Fibroblast of skin of right biceps (primary cell): ENCODE data around the gene CERS6.
A peak's percentile ranks its signal among the peaks of the same experiment; 100 is the strongest.

Source experiments
- DNase-seq: peaks from one replicate; pipeline ENCODE4 v3.0.0-alpha.2; 2013

Gene CERS6

DNA sequence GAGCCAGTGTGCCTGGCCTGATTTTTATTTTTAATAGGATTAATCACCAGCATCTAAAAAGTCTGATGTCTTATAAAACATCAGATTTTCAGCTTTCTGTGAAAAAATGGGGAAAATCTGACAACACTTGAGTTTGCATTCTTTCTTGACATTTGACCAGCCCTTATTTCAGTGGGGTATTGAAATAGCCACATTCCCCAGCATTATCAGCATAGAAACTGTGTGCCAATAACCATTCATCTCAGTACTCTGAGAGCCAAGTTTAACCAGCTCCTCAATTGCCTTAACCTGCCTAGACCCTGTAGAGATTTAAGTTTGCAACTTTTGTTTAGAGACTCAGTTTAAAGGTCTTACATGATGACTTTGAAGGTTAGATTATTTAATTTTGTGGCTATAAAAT is 155.0 kb downstream of the CERS6 start:
- DNase-seq, result no peak

DNA sequence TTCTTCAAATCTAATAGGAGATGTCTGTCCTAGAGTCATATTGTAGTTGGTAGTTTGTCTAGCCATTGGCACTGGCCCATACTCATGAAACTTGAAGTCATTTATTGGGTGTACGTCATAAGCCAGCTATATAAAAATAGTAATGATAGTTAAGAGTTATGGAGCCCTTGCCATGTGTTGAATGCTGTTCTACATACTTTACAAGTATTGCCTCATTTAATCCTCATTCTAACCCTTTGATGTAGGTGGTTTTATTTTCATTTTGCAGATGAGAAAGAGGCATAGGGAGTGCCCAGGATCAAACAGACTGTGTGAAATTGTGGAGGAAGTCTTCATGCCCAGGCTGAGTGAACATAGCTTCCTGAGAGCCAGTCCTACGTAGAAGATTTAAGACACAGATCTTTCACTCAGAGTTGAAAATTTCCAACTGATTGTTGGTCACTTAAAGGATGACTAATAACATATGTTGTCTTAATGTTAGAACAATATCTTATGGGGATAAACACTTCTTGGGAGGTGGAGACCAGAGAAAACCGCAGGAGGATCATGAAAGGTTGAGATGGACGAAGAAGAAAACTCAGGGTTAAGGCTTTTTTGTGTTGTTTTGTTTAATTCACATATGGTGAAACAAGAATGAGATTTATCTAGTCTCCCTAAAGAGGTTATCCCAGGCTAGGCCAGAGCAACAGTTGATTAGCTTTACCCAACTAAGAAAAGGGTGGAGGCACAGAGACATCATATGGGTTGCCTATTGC is 156.0 kb downstream of the CERS6 start:
- DNase-seq, result no peak

DNA sequence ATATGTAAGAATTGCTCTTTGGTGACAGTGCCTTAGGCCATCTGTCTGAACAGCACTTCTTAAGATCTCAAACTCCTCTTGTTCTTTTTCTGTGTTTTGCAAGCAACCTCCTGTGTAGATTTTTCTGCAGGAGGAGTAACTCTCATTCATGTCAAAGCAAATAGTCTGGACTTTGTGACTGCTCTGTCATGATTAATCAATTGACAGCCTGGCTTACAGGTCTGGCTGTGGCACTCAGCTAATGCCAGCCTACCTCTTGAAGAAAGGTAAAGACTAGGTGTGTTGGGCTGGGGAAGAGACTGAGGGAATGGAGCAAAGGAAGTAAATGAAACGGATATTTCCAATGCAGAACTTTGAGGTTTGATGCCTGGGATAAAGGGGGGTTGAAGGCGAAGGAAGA is 156.6 kb downstream of the CERS6 start:
- no peak for DNase-seq

DNA sequence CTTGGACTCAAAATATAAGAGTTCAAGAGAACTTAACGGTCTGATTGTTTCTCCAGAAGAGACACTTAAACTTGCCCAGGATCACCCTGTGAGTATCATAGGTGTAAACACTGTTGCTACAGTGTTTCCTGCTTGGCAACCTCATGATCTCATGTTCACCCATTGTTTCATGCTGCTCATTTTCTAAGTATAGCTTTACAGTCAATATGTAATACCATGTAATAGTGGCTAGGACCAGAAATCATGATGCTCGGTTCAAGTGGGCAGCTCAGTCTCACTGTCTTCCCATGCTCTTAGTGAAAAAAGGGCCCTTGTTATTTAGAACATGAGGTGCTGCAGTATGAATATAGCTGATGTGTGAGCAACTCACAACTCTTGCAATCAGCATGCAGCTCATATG is 157.5 kb downstream of the CERS6 start:
- DNase-seq, result no peak

DNA sequence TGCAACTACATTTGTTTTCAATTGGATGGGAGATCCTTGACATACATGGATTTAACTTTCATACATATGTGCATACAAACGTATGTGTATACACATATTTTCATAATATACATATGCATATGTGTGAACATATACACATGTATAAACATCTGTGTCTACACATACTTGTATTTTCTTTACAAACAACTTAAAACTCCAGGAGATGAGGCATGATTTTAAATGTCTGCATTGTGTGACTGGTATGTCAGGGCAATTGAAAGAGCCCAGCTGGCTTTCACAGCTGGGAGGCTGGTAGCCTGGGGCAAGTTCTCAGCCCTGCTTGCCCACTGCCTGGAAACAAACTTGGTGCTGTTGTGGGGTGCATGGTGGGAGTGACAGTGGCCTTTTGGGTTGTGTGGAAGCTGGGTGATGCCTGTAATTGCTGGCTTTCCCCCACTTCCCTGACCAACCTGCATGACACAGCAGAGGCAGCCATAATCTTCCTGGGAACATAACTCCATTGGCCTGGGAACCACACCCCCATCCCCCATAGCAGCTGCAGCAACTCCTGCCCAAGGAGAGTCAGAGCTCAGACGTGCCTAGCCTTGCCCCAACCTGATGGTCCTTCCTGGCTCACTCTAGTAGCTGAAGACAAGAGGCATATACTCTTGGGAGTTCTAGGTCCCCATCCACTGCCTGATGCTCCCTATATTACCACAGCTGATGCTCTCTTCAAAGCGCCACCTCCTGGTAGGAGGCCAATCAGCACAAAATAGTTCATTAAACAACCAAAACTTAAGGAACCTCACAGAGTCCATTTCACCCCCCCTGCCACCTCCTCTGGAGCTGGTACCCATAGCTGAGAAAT is 158.3 kb downstream of the CERS6 start:
- no peak for DNase-seq

DNA sequence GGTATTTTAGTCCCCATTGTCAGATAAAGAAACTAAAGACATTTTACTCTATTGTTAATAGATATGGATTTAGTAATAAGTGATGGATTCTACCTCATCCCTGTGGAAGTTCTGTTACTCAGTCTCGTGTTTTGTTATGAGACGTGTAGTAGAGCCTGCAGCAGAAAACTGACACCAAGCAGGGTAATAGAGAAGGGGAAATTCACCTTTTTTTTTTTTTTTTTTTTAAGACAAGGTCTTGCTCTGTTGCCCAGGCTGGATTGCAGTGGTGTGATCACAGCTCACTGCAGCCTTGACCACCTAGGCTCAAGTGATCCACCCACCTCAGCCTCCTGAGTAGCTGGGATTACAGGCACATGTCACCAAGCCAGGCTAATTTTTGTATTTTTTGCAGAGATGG is 164.5 kb downstream of the CERS6 start:
- DNase-seq, result no peak

DNA sequence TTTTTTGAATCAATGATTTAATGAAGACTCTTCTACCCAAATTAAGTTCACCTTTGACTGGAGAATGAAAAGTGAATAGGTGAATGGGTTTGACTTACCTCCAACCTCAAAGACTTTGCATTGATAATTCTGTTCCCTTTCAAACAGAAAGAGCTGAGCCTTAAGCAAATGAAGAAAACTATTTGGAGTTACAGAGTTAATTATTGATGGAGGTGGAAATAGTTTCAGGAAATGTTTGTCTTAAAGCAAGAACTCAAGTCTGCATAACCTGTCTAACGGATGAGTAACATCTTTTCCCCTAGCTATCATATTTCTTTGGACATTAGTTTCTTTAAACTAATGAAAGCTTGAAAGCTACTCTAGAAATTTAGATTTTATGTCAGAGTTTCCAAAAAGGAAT is 166.5 kb downstream of the CERS6 start:
- DNase-seq, result no peak

DNA sequence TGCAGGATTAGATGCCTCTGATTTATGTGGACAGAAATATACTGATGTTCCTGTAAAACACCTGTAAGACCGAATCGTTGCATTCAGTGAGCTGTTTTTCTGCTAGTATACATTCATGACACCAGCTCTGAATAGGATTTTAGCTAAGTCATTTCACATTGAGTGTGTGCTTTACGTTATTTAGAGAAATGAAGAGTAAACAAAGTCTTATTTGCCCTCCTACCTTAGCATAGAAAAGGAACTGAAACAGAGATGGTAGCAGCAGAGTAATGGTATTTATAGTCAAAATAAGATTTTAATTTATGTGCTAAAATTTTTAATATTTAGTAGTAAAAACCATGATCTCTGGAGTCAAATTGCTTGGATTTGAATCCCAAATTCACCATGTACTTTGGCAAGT is 168.0 kb downstream of the CERS6 start:
- no peak for DNase-seq

DNA sequence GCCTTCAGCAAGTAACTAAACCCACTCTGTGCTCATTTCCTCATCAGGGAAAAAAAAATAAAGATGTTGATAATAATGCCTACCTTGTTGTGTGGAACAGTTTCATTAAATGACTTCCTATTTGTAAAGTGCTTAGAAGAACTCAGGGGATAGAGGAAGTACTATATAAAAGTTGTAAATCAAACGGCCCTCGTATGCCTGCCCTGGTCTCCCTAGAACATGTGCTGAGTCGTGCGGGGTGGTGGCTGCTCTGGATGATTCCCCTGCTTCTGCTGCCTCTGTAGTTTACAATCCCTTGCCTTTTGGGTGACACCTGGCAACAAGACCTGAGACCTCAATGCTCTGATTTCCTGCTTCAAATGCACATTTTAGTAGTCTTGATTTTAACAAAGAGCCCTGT is 170.0 kb downstream of the CERS6 start:
- no peak for DNase-seq

DNA sequence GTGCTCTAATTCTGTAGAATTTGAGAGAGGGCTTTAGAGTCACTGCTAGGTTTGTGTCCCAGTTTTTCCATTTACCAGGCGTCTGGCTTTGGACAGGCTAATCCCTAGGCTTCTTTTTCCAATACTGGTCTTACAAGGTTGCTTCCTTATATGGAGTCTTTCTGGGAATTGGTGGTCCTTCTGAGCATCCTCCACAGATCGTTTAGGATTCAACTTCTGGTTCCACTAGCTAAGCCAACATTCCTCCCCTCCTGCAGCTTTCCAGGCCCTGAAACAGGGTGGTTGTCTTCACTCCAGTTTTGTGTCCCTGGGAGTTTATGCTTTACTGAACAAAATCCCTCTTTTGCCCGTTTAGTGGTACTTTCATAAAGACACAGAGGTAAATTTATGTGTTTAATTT is 170.6 kb downstream of the CERS6 start:
- DNase-seq, result no peak

DNA sequence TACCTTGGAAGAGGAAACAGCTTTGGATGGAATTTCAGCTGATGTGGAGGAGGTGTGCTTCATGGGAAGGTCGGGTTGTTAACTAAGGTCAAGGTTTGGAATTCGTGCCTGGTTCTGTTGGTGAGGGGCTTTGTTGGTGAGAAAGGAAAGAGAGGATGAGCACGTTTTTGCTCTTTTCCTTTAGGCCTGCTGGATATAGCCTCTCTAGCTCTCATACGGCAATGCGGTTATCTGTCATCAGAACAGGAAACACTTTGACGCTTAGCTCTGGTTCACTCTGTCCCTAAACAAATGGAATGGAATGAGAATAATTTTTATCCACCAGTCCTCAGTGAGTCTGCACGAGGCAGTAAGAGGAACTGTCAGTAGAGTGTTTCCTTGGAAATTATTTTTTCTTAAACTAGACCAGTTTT is 176.6 kb downstream of the CERS6 start:
- peak; percentile 63 for DNase-seq

DNA sequence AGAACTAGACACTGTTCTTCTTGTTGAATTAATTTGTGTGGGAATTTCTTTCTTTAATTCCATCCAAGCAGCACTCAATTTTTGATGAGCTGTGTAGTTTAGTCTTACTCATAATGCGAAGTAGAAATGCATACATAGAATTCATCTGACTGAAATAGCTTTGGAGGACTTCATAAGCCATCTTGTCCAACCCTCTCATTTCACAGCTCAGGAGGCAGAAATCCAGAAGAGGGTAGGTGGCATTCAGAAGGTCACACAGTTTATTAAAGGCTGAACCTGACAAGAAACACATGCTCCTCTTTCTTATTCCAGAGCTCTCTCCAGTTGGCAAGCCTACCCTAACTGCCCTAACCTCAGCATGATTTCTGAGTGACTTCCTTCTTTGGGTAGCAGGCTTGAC is 177.1 kb downstream of the CERS6 start:
- peak; percentile 11 for DNase-seq

DNA sequence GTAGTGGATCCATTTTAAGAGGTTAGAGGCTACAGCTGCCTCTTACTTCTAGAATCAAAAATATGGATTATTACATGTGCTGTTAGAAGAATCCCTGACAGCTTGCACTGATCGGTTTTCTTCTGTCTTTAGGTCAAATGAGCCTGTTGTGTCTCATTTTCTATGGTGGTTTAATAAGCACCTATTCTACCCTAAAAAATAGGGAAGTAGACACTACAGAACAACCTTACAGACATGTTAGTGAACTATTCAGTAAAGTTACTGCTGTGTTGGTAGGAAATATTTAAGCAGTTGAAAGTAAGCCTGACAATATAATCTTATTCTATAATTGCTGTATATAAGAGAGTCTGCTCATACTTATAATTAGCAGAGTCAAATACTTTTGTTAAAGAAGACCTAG is 177.8 kb downstream of the CERS6 start:
- DNase-seq, result no peak

DNA sequence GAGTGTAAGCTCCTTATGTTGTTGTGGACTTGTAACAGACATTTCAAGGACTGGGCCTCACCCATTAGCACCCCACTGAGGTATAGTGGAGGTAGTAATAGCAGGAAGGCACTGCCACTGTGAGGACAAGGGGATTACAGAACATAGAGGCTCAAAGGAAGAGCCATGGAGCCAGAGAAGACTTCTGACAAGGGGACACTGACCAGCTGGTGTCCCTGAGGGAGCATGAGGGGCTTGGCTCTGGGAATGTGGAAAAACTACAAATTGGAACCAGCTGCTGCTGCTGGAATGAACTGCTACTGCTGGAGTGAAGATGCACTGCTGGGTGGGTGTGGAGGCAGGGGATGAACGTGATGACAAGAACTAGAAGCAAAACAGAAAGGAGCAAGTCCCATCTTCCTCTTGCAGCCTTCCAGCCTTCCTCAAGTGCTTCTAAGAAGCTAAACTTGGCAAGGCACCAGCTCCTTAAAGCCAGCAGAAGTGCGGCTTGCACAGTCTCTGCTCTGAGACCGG is 179.0 kb downstream of the CERS6 start:
- DNase-seq, result peak; percentile 70

DNA sequence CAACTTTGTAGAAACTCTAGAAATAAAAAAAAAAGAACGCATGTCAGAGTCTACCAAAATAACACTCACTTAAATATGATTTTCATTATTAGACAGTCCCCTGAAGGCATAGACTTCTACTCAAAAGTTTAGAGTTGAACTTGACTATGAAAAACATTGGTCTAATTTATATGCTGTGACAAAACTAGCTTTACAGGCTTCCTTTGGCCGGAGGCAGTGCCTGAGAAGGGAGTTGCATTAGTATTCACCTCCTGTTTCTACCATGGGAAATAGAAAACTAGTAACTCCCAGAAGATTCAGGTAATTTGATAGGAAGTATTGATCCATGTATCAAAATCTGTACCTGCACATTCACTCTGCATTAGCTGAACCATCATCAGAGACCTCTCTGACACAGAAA is 182.9 kb downstream of the CERS6 start:
- no peak for DNase-seq

DNA sequence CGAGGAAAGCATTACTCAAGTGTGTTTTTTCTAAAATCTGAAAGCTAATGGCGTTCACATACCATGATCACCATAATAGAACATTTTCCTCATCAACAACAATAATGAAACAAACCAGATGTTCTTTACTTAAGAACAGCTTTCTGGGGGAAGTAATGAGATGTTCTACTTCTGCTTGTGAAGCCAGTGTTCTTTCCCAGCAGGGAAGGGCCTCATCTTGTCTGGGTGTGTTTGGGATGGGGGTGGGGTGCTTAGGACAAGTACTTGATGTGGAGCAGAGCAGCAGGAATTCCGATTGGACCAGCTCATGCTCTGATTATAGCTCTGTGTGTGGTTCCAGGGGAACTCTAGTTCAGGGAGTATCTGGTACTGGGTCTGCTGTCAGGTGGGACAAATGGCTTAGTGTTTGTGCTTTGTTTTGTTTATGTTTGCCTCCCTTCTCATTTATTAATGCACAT is 183.4 kb downstream of the CERS6 start:
- peak; percentile 86 for DNase-seq

DNA sequence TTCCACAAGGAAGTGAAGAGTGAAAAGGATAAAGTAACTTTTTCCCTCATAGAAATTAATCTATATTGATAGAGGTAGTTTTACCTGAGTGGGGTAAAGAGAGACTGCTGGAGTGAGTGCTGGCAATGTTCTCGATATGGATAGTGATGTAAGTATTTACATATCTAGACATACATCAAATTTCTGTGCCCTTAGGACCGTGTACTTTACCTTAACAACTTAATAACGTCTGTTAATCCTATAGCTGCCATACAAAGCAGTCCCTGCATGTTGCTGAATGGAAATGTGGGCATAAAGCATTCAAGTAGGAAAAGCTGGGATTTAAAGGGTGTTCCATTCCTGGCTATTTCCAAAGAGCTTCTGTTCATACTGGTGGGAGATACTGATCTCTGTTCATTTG is 184.0 kb downstream of the CERS6 start:
- no peak for DNase-seq

DNA sequence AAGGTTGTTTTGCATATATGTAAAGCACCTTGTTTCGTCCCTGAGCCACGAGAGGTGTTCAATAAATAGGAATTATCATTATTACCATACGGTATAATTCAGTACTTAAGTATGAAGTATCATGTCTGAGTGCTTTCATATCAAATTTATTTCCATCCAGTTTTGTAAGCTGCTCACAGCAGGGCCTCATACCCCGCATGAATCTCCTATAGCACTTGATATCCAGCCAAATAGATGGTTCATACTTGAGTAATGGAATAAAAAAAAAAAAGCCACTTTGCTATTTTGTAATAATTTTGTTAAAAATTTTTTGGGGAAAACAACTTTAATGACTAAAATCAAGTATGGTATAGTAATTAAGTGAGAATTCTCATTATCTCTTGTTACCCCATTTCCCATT is 185.6 kb downstream of the CERS6 start:
- DNase-seq, result no peak

DNA sequence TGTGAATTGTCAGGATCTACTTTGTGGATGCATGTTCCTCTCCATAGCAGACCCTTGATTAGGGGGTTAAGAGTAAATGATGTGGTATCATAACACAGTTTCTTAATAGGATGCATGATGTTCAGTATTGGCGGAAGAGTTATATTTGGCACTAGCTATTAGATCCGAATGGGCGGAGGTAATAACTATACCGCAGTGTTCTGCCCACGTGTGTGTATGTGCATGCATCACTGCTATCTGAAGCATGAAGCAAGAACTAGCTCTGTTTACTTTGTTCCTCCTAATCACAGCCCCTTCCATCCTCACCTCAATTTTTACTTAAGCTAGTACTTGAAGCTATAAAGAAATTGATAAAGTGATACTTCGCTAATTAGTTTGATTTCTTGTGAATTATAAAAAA is 186.8 kb downstream of the CERS6 start:
- DNase-seq, result no peak

DNA sequence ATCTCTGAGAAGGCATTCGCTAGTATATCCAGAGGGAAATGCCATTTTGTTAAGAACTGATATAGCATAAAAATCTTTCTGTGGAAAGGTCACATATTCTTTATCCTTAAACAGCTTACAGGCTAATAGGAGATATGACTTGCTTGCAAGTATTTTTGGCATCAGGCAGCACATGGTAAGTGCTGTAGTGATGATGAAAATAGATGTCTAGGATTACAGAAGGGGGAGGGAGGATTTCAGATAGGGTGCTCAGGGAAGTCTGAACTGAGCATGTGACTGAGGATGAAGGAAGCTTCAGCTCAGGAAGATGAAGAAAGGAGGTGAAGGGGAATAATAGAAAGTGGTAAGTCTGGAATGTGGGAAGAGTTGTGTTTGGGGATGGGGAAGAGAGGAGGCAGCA is 187.9 kb downstream of the CERS6 start:
- DNase-seq, result peak; percentile 29

DNA sequence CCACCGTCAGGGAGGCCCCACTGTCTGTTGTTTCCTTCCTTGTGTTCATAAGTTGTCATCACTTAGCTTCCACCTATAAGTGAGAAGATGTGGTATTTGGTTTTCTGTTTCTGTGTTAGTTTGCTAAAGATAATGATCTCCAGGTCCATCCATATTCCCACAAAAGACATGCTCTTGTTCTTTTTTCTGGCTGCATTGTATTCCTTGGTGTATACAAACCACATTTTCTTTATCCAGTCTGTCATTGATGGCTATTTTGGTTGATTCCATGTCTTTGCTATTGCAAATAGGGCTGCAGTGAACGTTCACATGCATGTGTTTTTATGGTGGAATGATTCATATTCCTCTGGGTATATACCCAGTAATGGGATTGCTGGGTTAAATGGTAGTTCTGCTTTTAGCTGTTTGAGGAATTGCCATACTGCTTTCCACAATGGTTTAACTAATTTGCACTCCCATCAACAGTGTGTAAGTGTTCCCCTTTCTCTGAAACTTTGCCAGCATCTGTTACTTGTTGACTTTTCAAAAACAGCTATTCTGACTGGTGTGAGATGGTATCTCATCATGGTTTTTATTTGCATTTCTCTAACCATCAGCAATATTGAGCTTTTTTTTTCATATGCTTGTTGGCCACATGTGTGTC is 189.7 kb downstream of the CERS6 start:
- no peak for DNase-seq

DNA sequence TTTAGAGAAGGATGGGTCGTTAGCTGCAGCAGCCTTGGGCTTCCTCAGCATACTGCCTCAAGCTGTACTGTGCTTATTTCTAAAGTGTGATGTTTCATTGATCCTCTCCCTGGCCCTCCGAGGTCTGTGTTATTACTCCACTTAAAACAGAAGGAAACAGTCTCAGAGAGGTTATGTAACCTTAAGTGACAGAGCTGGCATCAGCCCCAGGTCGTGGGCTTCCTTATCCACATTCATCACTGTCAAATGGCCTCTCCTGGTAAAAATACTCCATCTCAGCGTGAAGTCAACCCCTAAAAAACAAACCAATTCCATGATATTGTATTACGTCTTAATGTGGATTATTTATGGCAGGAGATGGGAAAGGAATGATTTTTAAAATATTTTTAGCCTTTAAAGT is 193.0 kb downstream of the CERS6 start:
- DNase-seq, result no peak

DNA sequence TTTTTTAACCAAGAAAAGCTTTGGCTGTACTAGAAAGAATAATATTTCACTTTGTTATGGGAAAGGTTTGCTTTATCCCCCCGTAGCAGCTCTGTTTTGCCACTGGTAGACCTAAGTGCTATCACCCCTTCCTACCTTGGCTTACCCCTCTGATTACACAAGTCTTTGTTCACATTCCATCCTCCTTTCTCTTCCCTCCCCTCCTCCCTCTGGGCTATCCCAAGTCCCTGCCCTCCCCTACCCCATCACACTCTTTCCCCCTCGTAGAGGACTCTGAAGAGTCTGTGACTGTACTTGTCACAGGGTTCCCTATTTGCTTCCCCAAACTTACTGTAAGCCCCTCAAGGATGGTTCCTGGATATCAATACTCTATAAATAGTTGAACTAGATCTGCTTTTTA is 193.5 kb downstream of the CERS6 start:
- DNase-seq, result no peak

DNA sequence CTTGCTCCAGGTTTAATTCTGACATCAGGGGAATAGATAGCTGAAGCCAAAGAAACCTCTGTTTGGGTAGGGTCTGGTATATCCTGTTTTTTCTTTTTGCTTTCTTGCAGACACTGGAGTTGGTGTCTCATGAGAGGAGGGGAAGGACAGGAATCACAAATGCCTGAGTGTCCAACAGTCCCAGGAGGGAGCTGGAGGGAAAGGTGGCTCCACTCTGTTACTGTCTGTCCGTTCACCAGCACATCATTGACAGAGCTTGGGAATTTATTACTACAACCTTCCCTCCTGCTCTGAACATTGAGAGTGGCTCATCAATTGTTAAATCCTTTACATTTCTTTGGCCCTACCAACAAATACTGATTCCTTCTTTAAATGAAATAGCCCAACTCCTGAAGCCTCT is 194.1 kb downstream of the CERS6 start:
- no peak for DNase-seq
